Measurements from ENCODE around the gene BRAT1. TPM values are rescaled to one million over a fixed set of nuclear protein-coding genes. Genes with fewer than 3 reads are reported as not detected.

The BRAT1 gene
- 31.1 and 32.4 TPM in 2 replicates for total RNA-seq

GRCh38 chr7:2555121-2556052 lies at the start of gene BRAT1:
Gene BRAT1, minus strand, starts transcription at chr7:2555524. Its CDS starts 1,093 bp downstream, at chr7:2554431.

DNA sequence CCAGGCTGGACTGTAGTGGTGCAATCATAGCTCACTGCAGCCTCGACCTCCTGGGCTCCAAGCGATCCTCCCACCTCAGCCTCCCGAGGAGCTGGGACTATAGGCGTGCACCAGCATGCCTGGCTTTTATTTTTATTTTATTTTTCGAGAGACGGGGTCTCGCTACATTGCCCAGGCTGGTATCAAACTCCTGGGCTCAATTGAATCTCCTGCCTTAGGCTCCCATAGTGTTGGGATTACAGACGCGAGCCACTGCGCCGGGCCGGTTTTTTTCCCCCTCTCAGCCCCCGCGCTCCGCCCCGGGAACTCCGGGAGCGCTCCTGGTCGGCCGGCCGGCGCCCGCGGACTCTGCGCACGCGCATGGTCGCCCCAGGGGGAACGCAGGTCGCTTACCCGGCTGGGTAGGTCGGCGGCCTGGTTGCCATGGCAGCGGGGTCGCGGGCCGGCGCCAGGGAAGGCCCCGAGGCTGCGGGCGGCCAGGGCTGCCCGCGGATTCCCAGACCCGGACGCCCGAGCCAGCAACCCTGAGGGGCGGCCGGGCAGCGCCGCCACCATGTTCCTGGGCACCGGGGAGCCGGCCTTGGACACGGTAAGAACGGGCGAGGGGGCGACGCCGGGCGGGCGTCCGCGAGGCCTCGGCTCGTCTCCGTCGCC lies 3.4 kb upstream of the BRAT1 start, which contains the start of gene IQCE:
Gene IQCE, plus strand, starts transcription at position 351 of the 654 bp plus-strand sequence. Its CDS starts 203 bp downstream, at position 554.

GRCh38 chr7:2519119-2519930 lies 36.0 kb downstream of the BRAT1 start, which contains the start of gene LFNG:
Gene LFNG, plus strand, starts transcription at chr7:2519774. Its CDS starts 88 bp downstream, at chr7:2519862.

Other genes starting within 250 kb of the BRAT1 start
- 18.2 and 21.1 TPM in 2 replicates for gene SNX8, start 241.1 kb downstream of the BRAT1 start, total RNA-seq
- 210 and 289 TPM in 2 replicates for gene EIF3B, start 200.7 kb downstream of the BRAT1 start, total RNA-seq
- gene CHST12, start 151.9 kb downstream of the BRAT1 start, total RNA-seq, result 8.5 and 10.3 TPM in 2 replicates
- gene GRIFIN, start 79.1 kb downstream of the BRAT1 start, total RNA-seq, result not detected in 2 replicates
- 4.4 and 6.1 TPM in 2 replicates for gene LFNG, start 35.8 kb downstream of the BRAT1 start, total RNA-seq
- 12.0 and 12.9 TPM in 2 replicates for gene IQCE, start 3.5 kb upstream of the BRAT1 start, total RNA-seq
- gene TTYH3, start 76.5 kb upstream of the BRAT1 start, total RNA-seq, result 36.5 and 45.0 TPM in 2 replicates
- gene AMZ1, start 132.7 kb upstream of the BRAT1 start, total RNA-seq, result 0.22 and 0.62 TPM in 2 replicates

Data from uterine smooth muscle cell (primary cell).